ENCODE measurements around the gene PUS1.
A peak's percentile ranks its signal among the peaks of the same experiment; 100 is the strongest.
"Not testable (repeated sequence)": the region's sequence is repeated elsewhere in the genome, so short reads cannot be mapped to it uniquely, and the experiment has no call there.

The PUS1 gene

GRCh38 chr12:131941116-131941986 lies 12.3 kb downstream of the PUS1 start:
- no peak for DNase-seq

- no peak for DNase-seq
Measured at GRCh38 chr12:131941987-131942341, 12.9 kb downstream of the PUS1 start.

GRCh38 chr12:131942671-131943070 lies 13.6 kb downstream of the PUS1 start:
- no peak for DNase-seq

- no peak for DNase-seq
Measured at GRCh38 chr12:131943389-131943788, 14.3 kb downstream of the PUS1 start.

- DNase-seq: no peak
Measured at GRCh38 chr12:131943876-131944275, 14.8 kb downstream of the PUS1 start.

GRCh38 chr12:131944601-131945251 lies 15.7 kb downstream of the PUS1 start:
- DNase-seq: no peak

GRCh38 chr12:131946757-131947156 lies 17.7 kb downstream of the PUS1 start:
- no peak for DNase-seq

GRCh38 chr12:131947482-131948027 lies 18.5 kb downstream of the PUS1 start:
- DNase-seq: no peak

- no peak for DNase-seq
Measured at GRCh38 chr12:131948166-131948712, 19.2 kb downstream of the PUS1 start.

- not testable (repeated sequence) for DNase-seq
Measured at GRCh38 chr12:131948713-131949430, 19.8 kb downstream of the PUS1 start.

GRCh38 chr12:131949431-131950181 lies 20.5 kb downstream of the PUS1 start, which contains the start of gene EP400:
EP400 (plus strand) TSS chr12:131949942; CDS start chr12:131960620, 10,678 bp downstream.
- peak; percentile 93 for DNase-seq

- no peak for DNase-seq
Measured at GRCh38 chr12:131950182-131950913, 21.3 kb downstream of the PUS1 start.

- not testable (repeated sequence) for DNase-seq
Measured at GRCh38 chr12:131953810-131954209, 24.7 kb downstream of the PUS1 start.

- DNase-seq: not testable (repeated sequence)
Measured at GRCh38 chr12:131954460-131954859, 25.4 kb downstream of the PUS1 start.

- DNase-seq: no peak
Measured at GRCh38 chr12:131959116-131959515, 30.0 kb downstream of the PUS1 start.

- no peak for DNase-seq
Measured at GRCh38 chr12:131959641-131960589, 30.8 kb downstream of the PUS1 start.

GRCh38 chr12:131960590-131961325 lies 31.7 kb downstream of the PUS1 start:
- DNase-seq: not testable (repeated sequence)

- not testable (repeated sequence) for DNase-seq
Measured at GRCh38 chr12:131961328-131961727, 32.3 kb downstream of the PUS1 start.

- DNase-seq: no peak
Measured at GRCh38 chr12:131962069-131962468, 33.0 kb downstream of the PUS1 start.

Data from fibroblast of upper back skin (primary cell).